GM21447 (cell line): ENCODE measurements around the gene EIF4E2.

Experiments
- ATAC-seq: cut with Tn5 transposase; IDR thresholded peaks from one replicate; pipeline ENCODE4 v1.9.1; 2021; ENCODE audit not compliant: unreplicated experiment

EIF4E2 gene

GRCh38 chr2:232550354-232551249, at the start of gene EIF4E2, which contains the start of gene TIGD1:
Gene EIF4E2, plus strand, starts transcription at chr2:232550689. Its CDS starts 36 bp downstream, at chr2:232550725.
Gene TIGD1, minus strand, starts transcription at chr2:232550557. Its CDS starts 675 bp downstream, at chr2:232549882.
- ATAC-seq = peak; percentile 92

- no peak for ATAC-seq
Measured at GRCh38 chr2:232501331-232501771, 49.1 kb upstream of the EIF4E2 start.

DNA sequence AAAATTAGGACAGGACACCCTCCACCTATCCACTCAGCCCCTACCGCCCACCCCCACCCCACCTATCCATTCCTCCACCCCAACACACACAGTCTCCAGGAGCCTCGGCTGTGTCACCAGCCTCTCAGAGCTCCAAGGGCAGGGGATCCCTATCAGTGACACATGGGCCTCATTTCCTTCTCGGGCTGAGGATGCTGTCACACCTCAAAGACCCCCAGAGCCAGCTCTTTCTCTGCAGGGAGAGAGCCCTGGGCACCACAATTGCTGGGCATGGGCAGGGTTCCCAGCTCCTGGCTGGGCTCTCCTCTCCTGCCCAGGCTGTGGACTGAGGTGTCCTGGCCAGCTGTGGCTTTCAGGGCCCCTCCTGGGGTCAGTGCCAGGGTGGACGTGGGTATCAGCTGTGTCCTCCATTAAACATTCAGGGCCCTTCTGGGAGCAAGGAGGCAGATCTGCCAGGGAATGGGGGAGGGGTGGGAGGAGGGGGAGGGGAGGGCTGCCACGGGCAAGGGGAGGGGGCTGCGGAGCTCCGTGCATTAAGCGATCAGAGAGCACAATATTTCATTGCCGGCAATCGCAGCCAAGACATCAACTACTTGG, 48.6 kb upstream of the EIF4E2 start:
- no peak for ATAC-seq

DNA sequence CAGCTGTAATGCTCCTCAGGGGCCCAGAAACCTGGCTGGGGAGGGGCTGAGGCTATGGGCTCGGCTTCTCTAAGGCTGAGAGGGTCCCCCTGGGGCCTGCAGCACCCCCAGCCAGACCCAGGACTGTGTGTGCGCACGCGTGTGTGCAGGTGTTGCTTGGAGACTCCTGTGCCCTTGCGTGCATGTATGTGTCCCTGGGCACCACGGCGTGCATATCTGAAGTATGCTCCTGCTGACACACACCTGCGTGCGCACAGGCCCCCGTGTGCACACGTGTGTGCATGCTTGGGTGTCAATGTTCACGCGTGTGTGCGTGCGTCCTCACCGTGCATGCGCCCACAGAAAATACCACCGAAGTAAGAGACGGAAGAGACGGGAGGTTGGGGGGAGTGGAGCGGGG, 48.0 kb upstream of the EIF4E2 start:
- no peak for ATAC-seq

DNA sequence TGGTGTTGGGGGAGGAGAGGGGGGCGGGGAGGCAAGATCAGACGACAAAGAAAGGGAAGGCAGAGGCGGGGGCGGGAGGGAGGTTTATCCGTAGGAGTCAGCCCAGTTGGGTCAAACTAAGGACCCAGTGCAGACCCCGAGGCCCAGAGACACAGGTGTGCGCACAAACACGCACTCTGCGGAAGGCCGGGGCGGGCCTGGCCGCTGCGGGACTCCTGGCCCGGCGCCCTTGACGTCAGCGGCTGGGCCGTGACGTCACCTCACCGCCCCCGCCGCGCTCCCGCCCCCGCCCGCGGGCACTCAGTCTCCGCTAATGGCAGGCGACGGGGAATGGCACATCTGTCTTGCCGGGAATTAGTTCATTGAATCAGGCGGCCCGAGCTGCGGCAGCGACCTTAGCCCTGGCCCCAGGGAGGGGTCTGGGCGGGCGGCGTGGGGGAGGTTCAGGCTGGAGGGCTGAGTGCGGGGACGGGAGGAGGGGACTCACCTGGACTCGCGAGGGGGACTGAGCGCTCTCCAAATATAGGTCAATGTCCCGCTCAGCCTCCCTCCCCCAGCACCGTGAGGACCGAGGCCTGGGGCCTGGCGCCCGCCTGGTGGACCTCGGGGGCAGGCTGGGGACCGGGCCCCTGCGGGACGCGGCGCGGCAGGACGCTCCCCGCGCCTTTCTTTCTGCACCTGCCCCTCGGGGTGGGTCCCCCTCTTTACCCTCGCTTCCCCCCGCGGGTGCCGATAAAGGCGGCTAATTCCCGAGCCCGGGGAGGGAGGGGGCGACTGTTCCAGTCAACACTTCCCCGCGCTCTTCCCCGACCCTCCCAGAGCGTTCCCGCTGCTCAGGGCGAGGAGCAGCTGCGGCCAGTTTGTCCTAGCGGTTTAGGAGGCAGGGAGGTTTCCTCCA, 47.3 kb upstream of the EIF4E2 start:
- no peak for ATAC-seq

GRCh38 chr2:232503809-232504323, 46.6 kb upstream of the EIF4E2 start:
- no peak for ATAC-seq

- ATAC-seq = no peak
Measured at GRCh38 chr2:232504438-232504837, 46.1 kb upstream of the EIF4E2 start.

- no peak for ATAC-seq
Measured at GRCh38 chr2:232505856-232506255, 44.6 kb upstream of the EIF4E2 start.

GRCh38 chr2:232506709-232507108, 43.8 kb upstream of the EIF4E2 start:
- ATAC-seq = no peak

- no peak for ATAC-seq
Measured at GRCh38 chr2:232508251-232508650, 42.2 kb upstream of the EIF4E2 start.

DNA sequence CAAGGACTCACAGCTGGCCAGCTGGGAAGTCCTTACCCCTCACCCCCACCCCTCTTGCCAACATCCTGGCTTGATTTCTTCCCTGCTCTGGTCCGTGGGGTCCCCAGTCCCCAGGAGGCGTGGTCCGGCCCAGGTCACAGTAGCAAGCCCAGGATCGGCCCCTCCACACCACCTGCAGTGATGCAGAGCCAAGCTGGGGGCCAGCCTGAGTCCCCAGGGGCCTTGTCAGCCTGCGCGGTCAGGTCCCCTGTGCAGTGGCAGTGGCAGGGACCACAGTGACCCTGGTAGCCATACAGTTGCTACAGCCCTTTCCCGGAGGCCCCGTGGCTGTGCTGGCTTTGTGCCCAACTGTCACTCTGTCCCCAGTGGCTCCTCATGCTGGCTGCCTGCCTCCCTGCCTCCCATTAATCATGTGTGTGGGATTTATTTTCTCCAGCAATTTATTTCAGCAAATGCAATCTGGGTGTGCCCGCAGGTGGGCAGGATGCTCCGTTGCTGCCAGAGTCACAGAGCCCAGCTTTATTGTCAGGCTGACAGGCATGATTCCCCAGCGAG, 39.1 kb upstream of the EIF4E2 start:
- ATAC-seq = no peak

- ATAC-seq = no peak
Measured at GRCh38 chr2:232512602-232513001, 37.9 kb upstream of the EIF4E2 start.

DNA sequence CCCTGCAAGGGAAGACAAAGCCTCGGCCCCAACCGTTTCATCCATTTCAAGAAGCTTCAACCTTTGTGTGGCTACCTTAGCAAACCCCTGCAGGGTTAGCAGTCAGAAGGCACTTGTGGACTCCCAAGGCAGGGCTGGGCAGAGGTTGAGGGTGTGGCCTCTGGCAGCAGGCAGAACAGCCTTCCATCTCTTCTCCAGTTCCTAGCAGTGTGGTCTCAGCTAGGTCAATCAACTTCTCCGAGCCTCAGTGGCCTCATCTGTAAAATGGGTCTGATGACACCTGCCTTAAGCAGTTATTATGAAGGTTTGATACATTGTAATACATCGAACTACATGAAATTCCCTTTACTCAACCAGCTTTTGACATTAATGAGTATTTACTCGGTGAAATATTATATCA, 37.1 kb upstream of the EIF4E2 start:
- no peak for ATAC-seq

GRCh38 chr2:232515639-232516038, 34.9 kb upstream of the EIF4E2 start:
- ATAC-seq = no peak

DNA sequence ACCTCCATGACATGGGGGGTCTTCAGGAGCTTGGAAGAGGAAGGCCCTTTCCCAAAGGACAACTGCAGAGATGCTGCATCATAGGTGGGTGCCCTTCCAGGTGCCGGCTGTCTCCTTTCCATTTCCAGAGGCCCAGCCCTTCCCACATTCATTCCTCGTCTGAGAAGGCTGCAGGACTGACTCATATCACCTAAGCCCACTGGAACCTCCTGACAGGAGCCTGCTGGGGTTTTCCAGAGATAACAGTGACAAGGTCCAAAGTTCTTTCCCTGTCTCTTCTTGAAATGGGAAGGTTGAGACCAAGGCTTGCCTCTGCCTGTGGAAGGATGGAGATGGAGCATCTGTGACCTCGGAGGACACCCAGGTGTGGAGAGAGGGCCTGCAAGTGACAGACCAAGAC, 33.9 kb upstream of the EIF4E2 start:
- no peak for ATAC-seq

DNA sequence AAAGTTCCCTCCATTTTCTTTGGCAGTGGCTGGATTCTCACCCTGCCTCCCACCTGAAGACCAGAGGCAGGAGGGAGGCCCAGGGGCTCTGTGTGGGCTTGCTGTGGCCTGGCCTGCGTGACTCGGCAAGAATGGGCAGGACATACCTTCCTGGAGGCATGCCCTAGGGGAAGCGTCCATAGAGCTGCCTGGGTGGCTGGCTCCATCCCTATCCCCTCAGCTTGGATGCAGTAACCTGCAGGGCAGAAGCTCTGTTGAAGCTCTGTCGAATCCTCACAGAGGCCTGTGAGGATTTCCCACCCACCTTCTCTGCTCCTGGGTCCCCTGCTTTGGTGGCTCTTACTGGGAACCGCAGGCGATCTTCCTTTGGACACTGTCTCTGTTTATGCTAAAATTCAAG, 31.6 kb upstream of the EIF4E2 start:
- ATAC-seq = no peak

DNA sequence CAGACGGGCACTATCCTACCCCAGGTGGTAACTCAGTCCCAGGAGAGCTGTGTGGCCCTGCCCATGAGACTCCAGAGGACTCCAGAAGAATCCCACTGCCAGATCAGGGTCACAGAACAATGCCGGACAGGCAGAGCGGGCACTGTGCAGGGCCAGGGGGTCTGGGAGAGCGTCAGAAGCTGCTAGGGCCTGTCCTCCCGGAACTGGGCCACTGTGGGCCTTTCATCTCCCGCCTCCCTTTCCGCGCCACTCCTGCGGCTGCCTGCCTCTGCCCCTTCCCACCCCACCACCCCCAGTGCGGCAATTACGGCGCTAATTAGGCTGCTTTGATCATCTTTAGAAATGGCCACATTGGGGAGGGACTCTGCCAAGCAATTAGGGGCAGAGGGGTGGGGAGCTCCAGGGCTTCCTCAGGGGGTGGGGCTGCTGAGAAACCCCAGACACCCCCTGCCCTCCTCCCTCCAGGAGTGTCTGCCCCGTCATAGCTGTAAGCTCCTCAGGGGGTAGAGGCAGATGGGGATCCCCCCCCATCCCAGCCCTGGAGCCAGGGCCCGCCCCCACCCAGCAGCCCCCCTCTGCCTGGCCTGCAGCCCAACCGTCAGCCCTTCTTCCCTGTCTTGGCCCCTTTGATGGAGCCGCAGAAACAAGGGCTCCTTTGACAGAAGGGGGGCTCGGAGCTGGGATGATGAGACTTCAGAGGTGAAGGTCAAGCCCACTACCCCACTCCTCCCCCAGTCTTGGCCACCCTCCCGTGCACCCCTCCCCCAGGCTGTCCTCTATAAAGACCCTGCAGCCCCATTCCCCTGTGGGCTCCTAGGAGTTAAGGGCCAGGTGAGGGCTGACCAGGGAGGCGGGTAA, 30.7 kb upstream of the EIF4E2 start, which contains the start of gene PRSS56:
PRSS56 (plus strand) TSS at position 808 of the 858 bp plus-strand sequence. CDS start 211 bp downstream, outside the sequence.
- no peak for ATAC-seq

DNA sequence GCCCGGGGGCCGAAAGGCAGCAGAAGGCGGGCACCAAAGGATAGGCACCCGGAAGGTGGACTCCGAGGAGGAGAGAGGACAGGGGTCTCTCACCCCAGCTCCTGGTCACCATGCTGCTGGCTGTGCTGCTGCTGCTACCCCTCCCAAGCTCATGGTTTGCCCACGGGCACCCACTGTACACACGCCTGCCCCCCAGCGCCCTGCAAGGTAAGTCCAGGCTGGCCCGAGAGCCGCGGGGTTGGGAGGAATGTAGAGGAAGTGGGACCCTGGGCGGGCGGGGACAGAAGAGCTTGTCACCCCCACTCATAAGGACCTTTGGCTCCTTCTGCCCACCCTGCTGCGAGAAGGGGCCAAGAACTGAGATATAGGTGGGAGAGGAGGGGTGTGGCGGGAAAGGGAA, 30.0 kb upstream of the EIF4E2 start:
- ATAC-seq = no peak

GRCh38 chr2:232521098-232521497, 29.4 kb upstream of the EIF4E2 start:
- no peak for ATAC-seq
